OCI-LY7 (cell line): ENCODE results near the gene NPHS2. TPM values are rescaled to one million over a fixed set of nuclear protein-coding genes. Genes with fewer than 3 reads are reported as not detected.

ENCODE experiments used
- Bru-seq: library from RNA; stranded (reverse); fragments of 400-500 nt; gene quantifications from one replicate; lab custom pipeline; 2021; lab: Mats Ljungman, UMichigan
- BruChase-seq, 2 experiments: library from RNA; stranded (reverse); fragments of 400-500 nt; gene quantifications; one replicate each; lab custom pipeline; 2021; lab: Mats Ljungman, UMichigan
- BruUV-seq: library from RNA; stranded (reverse); fragments of 400-500 nt; replicated peaks from 2 replicates; lab custom pipeline; 2021; lab: Mats Ljungman, UMichigan
- CTCF ChIA-PET: fragments of 300-600 bp; sonication (Branson Sonifier 250); formaldehyde crosslinking; loops from one replicate; lab custom pipeline; 2022; ENCODE audit warnings: antibody characterized with exemption; ENCODE audit not compliant: unreplicated experiment; lab: Charles Lee
- POLR2A ChIA-PET: fragments of 300-600 bp; sonication (Branson Sonifier 250); formaldehyde crosslinking; loops from one replicate; lab custom pipeline; 2022; ENCODE audit warnings: antibody characterized with exemption; lab: Charles Lee
- DNase-seq: peaks from one replicate; pipeline ENCODE4 v3.0.0-alpha.2; 2015; ENCODE audit warnings: low spot score
- H2AFZ ChIP-seq: fragments of 200-600 bp; sonication (generic), shearing (Covaris generic); 2 replicates; pipeline ENCODE4 v1.6.1; 2014; ENCODE audit warnings: mild to moderate bottlenecking, antibody characterized with exemption, low read length, moderate library complexity
- H3K27ac ChIP-seq: fragments of 200-600 bp; sonication (generic); 2 replicates; pipeline ENCODE4 v1.5.1; 2014; ENCODE audit warnings: mixed run types, low read depth, mild to moderate bottlenecking, moderate library complexity, low read length, inconsistent platforms; ENCODE audit not compliant: poor library complexity, severe bottlenecking
- H3K36me3 ChIP-seq: fragments of 200-600 bp; sonication (generic); 2 replicates; pipeline ENCODE4 v1.6.1; 2014; ENCODE audit warnings: mild to moderate bottlenecking, antibody characterized with exemption, low read length, moderate library complexity, mixed read lengths; ENCODE audit not compliant: insufficient read depth
- H3K4me1 ChIP-seq: fragments of 200-600 bp; sonication (generic); 2 replicates; pipeline ENCODE4 v1.5.1; 2014; ENCODE audit warnings: mild to moderate bottlenecking, low read length; ENCODE audit not compliant: insufficient read depth, poor library complexity, severe bottlenecking
- H3K4me2 ChIP-seq: fragments of 200-600 bp; sonication (generic); 2 replicates; pipeline ENCODE4 v1.6.1; 2014; ENCODE audit warnings: mild to moderate bottlenecking, low read length
- H3K4me3 ChIP-seq: fragments of 200-600 bp; sonication (generic); 2 replicates; pipeline ENCODE4 v1.5.1; 2014; ENCODE audit warnings: mild to moderate bottlenecking, low read depth, low read length; ENCODE audit not compliant: poor library complexity, severe bottlenecking
- H3K79me2 ChIP-seq: fragments of 200-600 bp; sonication (generic); 2 replicates; pipeline ENCODE4 v1.6.1; 2016; ENCODE audit warnings: low read depth, mild to moderate bottlenecking, low read length, moderate library complexity, mixed read lengths; ENCODE audit not compliant: insufficient read depth
- H3K9me2 ChIP-seq: fragments of 200-600 bp; sonication (generic); 2 replicates; pipeline ENCODE4 v1.6.1; 2016; ENCODE audit warnings: mild to moderate bottlenecking, low read length, mixed read lengths; ENCODE audit not compliant: insufficient read depth
- H3K9me3 ChIP-seq: fragments of 200-600 bp; sonication (generic); 2 replicates; pipeline ENCODE4 v1.6.1; 2014; ENCODE audit warnings: mild to moderate bottlenecking, mixed run types, low read length, mixed read lengths
- H4K20me1 ChIP-seq: fragments of 200-600 bp; sonication (generic); 2 replicates; pipeline ENCODE4 v1.6.1; 2014; ENCODE audit warnings: mild to moderate bottlenecking, antibody characterized with exemption, low read length, moderate library complexity, mixed read lengths; ENCODE audit not compliant: insufficient read depth
- EZH2phosphoT487 ChIP-seq: fragments of 200-600 bp; sonication (generic); IDR thresholded peaks from 2 replicates; pipeline ENCODE4 v1.6.1; 2018; ENCODE audit warnings: low read depth, borderline replicate concordance, mild to moderate bottlenecking, mixed run types, antibody characterized with exemption, low read length, moderate library complexity, mixed read lengths
- intact Hi-C: fragments of 100-400 bp; cut with micrococcal nuclease; formaldehyde crosslinking; loops from one replicate; pipeline ENCODE4 v1.10.0; 2022; ENCODE audit not compliant: unreplicated experiment
- long read RNA-seq: library from polyadenylated mRNA; stranded (forward); transcript quantifications from one replicate; pipeline ENCODE4 v2.0.0, GENCODE V29; 2022
- total RNA-seq, 2 experiments: library from RNA; depleted of rRNA in 1 of 2; stranded (reverse); fragments of >200 nt in 1 of 2; shearing (Covaris generic) in 1 of 2; gene quantifications; 2 replicates each; pipeline ENCODE4 v1.2.3, GENCODE V29; 2014 to 2022
- TF ChIP-seq, protein P1 (sequence below): fragments of 200-600 bp; sonication (generic); conservative IDR thresholded peaks from 2 replicates; pipeline ENCODE4 v1.5.1; 2014; ENCODE audit warnings: mild to moderate bottlenecking, antibody characterized with exemption, low read length, moderate library complexity, mixed read lengths

NPHS2 gene
- total RNA-seq (2014; rRNA removed; shearing (Covaris generic)): not detected in 2 replicates
- not detected in 2 replicates for total RNA-seq (2022)
- not detected for Bru-seq, nascent RNA
- not detected for BruChase-seq, experiment 1, labeled RNA remaining after a 6-hour chase
- BruChase-seq, experiment 2, labeled RNA remaining after a 2-hour chase: not detected
- long read RNA-seq: 0 reads

DNA sequence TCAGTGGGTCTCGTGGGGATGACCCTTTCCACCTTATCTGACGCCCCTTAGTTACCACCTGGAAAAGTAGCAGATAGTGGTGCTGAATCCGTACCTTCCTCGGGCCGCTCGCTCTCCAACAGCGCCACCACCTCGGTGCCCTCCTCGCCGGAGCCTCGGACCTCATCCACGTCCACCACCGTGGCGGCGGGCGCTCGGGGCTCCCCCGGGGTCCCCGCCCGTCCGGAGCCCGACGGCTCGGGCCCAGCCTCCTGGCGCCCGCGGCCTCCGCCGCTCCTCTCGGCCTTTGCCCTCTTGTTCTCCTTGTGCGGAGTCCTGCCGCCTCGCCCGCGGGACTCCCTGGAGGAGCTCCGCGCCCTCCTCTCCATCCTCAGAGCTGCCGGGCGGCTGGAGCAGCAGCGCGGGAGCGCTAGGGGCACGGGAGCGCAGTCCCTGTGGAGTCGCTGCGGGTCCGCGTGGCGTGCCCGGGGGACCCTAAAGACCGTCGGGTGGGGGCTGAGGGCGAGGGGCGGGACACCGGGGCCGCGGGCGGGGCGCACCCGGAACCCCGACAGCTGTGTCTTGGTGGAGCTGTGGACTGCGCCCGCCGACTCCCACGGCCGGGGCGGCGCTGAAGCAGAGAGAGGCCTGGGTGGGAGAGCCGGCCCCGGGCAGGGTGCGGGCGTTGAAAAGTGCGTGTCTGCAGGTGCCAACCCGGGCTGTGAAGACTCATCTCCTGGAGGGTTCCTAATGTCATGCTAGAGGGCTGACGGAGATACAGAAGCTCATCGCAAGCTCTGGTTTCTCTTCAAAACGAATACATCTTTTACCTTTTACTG, at the start of gene NPHS2:
Gene NPHS2 (minus strand): TSS at position 452 of the 818 bp plus-strand sequence. CDS start 84 bp downstream, at position 368.
- no peaks in the 10 kb centered on the region for H3K4me1 ChIP-seq
- intact Hi-C loops: no loop called here
- no peaks in the 10 kb centered on the region for H3K36me3 ChIP-seq
- H3K4me3 ChIP-seq: no peak within 1 kb of the TSS
- H3K79me2 ChIP-seq: no peaks in the 10 kb centered on the region
- ChIA-PET CTCF (no interaction called here), POLR2A (no interaction called here)
- no peak within 1 kb of the TSS for H3K4me2 ChIP-seq
- no TSS peak for BruUV-seq
- no peaks in the 10 kb centered on the region for H3K9me2 ChIP-seq
- no peaks in the 10 kb centered on the region for H4K20me1 ChIP-seq
- TF ChIP-seq, protein P1, sequence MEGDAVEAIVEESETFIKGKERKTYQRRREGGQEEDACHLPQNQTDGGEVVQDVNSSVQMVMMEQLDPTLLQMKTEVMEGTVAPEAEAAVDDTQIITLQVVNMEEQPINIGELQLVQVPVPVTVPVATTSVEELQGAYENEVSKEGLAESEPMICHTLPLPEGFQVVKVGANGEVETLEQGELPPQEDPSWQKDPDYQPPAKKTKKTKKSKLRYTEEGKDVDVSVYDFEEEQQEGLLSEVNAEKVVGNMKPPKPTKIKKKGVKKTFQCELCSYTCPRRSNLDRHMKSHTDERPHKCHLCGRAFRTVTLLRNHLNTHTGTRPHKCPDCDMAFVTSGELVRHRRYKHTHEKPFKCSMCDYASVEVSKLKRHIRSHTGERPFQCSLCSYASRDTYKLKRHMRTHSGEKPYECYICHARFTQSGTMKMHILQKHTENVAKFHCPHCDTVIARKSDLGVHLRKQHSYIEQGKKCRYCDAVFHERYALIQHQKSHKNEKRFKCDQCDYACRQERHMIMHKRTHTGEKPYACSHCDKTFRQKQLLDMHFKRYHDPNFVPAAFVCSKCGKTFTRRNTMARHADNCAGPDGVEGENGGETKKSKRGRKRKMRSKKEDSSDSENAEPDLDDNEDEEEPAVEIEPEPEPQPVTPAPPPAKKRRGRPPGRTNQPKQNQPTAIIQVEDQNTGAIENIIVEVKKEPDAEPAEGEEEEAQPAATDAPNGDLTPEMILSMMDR: no peak
- TF ChIP-seq EZH2phosphoT487: no peak
- H3K9me3 ChIP-seq: no peaks in the 10 kb centered on the region
- no peak within 1 kb of the TSS for H2AFZ ChIP-seq
- no peak for DNase-seq
- no peak within 1 kb of the TSS for H3K27ac ChIP-seq

DNA sequence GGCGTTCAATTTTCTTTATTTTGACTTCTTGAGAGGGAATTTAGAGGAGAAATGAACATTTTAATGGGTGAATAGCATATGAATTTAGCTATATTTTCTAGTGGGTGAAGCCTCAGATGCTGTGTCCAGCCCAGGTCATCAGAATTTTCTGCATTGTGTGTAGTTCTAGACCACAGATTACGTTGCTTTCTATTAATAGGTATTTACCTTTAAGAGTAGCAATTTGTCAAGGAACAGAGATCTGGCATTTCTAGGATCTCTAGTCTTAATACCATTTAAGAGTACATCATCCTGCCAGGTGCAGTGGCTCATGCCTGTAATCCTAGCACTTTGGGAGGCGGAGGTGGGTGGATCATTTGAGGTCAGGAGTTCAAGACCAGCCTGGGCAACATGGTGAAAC, 36.6 kb upstream of the NPHS2 start:
- H3K9me2 ChIP-seq: no peaks in the 10 kb centered on the region
- no peak overlapping the region for H3K4me3 ChIP-seq
- CTCF ChIA-PET: no interaction called here
- no peak overlapping the region for H3K27ac ChIP-seq
- TF ChIP-seq EZH2phosphoT487: no peak
- TF ChIP-seq, protein P1: no peak
- peaks cover 22% of the 10 kb centered on the region for H3K4me1 ChIP-seq
- H3K79me2 ChIP-seq: no peaks in the 10 kb centered on the region
- H3K9me3 ChIP-seq: no peaks in the 10 kb centered on the region
- no peaks in the 10 kb centered on the region for H3K36me3 ChIP-seq
- BruUV-seq: no TSS peak
- no peak overlapping the region for H3K4me2 ChIP-seq
- POLR2A ChIA-PET: no interaction called here
- H2AFZ ChIP-seq: no peak overlapping the region
- no peaks in the 10 kb centered on the region for H4K20me1 ChIP-seq
- intact Hi-C loops: no loop called here
- DNase-seq: no peak

DNA sequence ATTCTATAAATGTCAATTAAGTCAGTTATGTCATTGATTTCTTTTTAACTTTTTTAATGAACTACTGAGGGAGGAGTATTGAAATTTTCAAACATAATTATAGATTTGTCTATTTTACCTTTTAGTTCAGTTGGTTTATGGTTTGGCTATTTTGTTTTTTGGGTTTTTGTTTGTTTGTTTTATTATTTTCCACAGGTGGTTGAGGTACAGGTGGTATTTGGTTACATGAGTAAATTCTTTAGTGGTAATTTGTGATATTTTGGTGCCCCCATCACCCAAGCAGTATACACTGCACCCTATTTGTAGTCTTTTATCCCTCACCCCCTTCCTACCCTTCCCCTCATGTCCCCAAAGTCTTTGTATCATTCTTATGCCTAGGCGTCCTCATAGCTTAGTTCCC, 25.3 kb upstream of the NPHS2 start:
- no peak overlapping the region for H3K4me2 ChIP-seq

More for the DNA sequence above, 25.3 kb upstream of the NPHS2 start:
- POLR2A ChIA-PET: no interaction called here
- no TSS peak for BruUV-seq
- CTCF ChIA-PET: no interaction called here
- no peak for TF ChIP-seq EZH2phosphoT487
- TF ChIP-seq, protein P1: no peak
- Histone ChIP-seq H3K79me2 (no peaks in the 10 kb centered on the region), H3K9me2 (no peaks in the 10 kb centered on the region), H3K27ac (no peak overlapping the region), H4K20me1 (no peaks in the 10 kb centered on the region), H3K4me3 (no peak overlapping the region), H3K4me1 (peaks cover 55% of the 10 kb centered on the region), H2AFZ (no peak overlapping the region), H3K9me3 (peaks cover 4% of the 10 kb centered on the region; the same call in 1 of the 2 replicates), H3K36me3 (no peaks in the 10 kb centered on the region)
- no peak for DNase-seq
- intact Hi-C loops: no loop called here
